ENCODE results near the gene AGAP1.

- TF ChIP-seq CTCF (IDR thresholded peaks at IDR 0.05): peak; percentile 33; the same call in 2 of the 3 replicates
- no peak for TF ChIP-seq CHD4 (IDR thresholded peaks at IDR 0.05; ENCODE audit: borderline replicate concordance)
- TF ChIP-seq EP300 (IDR thresholded peaks at IDR 0.05): no peak
- TF ChIP-seq TFCP2L1 (CRISPR knock-in tag; IDR thresholded peaks at IDR 0.05): no peak
- TF ChIP-seq RAD21 (conservative IDR thresholded peaks at IDR 0.05 in 1 of 2, IDR thresholded peaks at IDR 0.05 in 1 of 2): peak; percentile 8 to 51; a peak in 4 of 5 replicates
- peak; percentile 48 for TF ChIP-seq POLR2A (IDR thresholded peaks at IDR 0.05; ENCODE audit: low read length)
- TF ChIP-seq CHD2 (IDR thresholded peaks at IDR 0.05; ENCODE audit: low read length, partially characterized antibody): no peak
Measured at GRCh38 chr2:236167297-236168109, 673.7 kb downstream of the AGAP1 start.

Data from A549 (cell line).